HepG2 (cell line): Measurements from ENCODE around the gene KRTAP5-6. TPM values are rescaled to one million over a fixed set of nuclear protein-coding genes. Genes with fewer than 3 reads are reported as not detected.

ENCODE experiments used
- ATAC-seq: fragments of 200-7000 bp; cut with Tn5 transposase; 3 replicates; pipeline ENCODE4 v1.9.1; 2020; ENCODE audit warnings: mild to moderate bottlenecking, moderate library complexity
- BruUV-seq: library from RNA; stranded (reverse); fragments of 400-500 nt; replicated peaks from 2 replicates; lab custom pipeline; 2021; lab: Mats Ljungman, UMichigan
- CTCF ChIA-PET: fragments of 300-600 bp; formaldehyde crosslinking; extraction: SDS; loops from one replicate; lab custom pipeline; 2021; ENCODE audit warnings: low total read pairs, inconsistent platforms, low intra/inter-chr PET ratio; lab: Yijun Ruan, JAX
- POLR2A ChIA-PET: fragments of 350-600 bp; sonication (Branson Sonifier 250); formaldehyde crosslinking; loops from one replicate; lab custom pipeline; 2020; ENCODE audit warnings: antibody characterized with exemption, inconsistent platforms; lab: Yijun Ruan, JAX
- DNase-seq: peaks from one replicate; pipeline ENCODE4 v3.0.0-alpha.2; 2015; ENCODE audit warnings: low spot score
- FAIRE-seq: peaks from 3 replicates; lab custom pipeline; 2011; peaks lifted over from hg19 to GRCh38; lab: Jason Lieb, UNC
- H2AFZ ChIP-seq: one replicate; pipeline ENCODE4 v1.6.1; 2011; ENCODE audit warnings: low read length, inconsistent platforms
- H3K27ac ChIP-seq: fragments of 300-600 bp; 3 replicates; pipeline ENCODE4 v1.8.0; 2011; ENCODE audit warnings: mixed run types, mild to moderate bottlenecking, mixed read lengths, low read length, inconsistent platforms; ENCODE audit not compliant: insufficient read depth; ENCODE audit errors: extremely low read length
- H3K27me3 ChIP-seq, 2 experiments: fragments of 200-600 bp in 1 of 2; 2 replicates in 1 of 2; 3 replicates in 1 of 2; pipeline versions ENCODE4 v1.6.0 to v1.8.0; 2011; ENCODE audit warnings: low read length in 2 of 2, mild to moderate bottlenecking in 2 of 2, moderate library complexity in 2 of 2, inconsistent platforms in 1 of 2; ENCODE audit not compliant: insufficient read depth in 2 of 2, control insufficient read depth in 1 of 2
- H3K36me3 ChIP-seq, 2 experiments: fragments of 200-600 bp in 1 of 2; replicated peaks in 1 of 2; 2 replicates in 1 of 2; 3 replicates in 1 of 2; pipeline versions ENCODE4 v1.5.1 to v1.8.0; 2011; ENCODE audit warnings: low read length in 2 of 2, inconsistent platforms in 1 of 2; ENCODE audit not compliant: insufficient read depth in 2 of 2, control insufficient read depth in 1 of 2
- H3K4me1 ChIP-seq: 2 replicates; pipeline ENCODE4 v1.5.1; 2012; ENCODE audit warnings: low read length, inconsistent platforms; ENCODE audit not compliant: insufficient read depth
- H3K4me2 ChIP-seq: 2 replicates; pipeline ENCODE4 v1.6.0; 2011; ENCODE audit warnings: low read depth, low read length, inconsistent platforms
- H3K4me3 ChIP-seq, 3 experiments: fragments of 200-600 bp in 1 of 3; sonication (generic), shearing (Covaris generic) in 1 of 3; replicated peaks in 1 of 3; 2 replicates each; pipeline ENCODE4 v1.5.1; 2011 to 2016; ENCODE audit warnings: low read length in 3 of 3, inconsistent platforms in 2 of 3, low read depth in 2 of 3, mild to moderate bottlenecking in 2 of 3, control low read depth in 1 of 3, mixed read lengths in 1 of 3; ENCODE audit not compliant: insufficient read depth in 1 of 3
- H3K79me2 ChIP-seq: one replicate; pipeline ENCODE4 v1.6.1; 2011; ENCODE audit warnings: low read length, inconsistent platforms; ENCODE audit not compliant: insufficient read depth
- H3K9ac ChIP-seq: 2 replicates; pipeline ENCODE4 v1.6.0; 2011; ENCODE audit warnings: mild to moderate bottlenecking, low read depth, low read length, inconsistent platforms; ENCODE audit not compliant: insufficient read depth
- H3K9me3 ChIP-seq: 2 replicates; pipeline ENCODE4 v1.5.1; 2012; ENCODE audit warnings: mild to moderate bottlenecking, low read length
- H4K20me1 ChIP-seq: 2 replicates; pipeline ENCODE4 v1.6.0; 2011; ENCODE audit warnings: inconsistent platforms, mild to moderate bottlenecking, low read length, moderate library complexity; ENCODE audit not compliant: insufficient read depth
- CREB3 ChIP-seq: sonication (generic); formaldehyde crosslinking; IDR thresholded peaks from 2 replicates; pipeline ENCODE4 v1.5.0; 2020; ENCODE audit warnings: missing genetic modification reagents
- HNRNPL ChIP-seq: fragments of 200-400 bp; formaldehyde crosslinking; IDR thresholded peaks from 2 replicates; pipeline ENCODE4 v1.6.1; 2017; ENCODE audit warnings: mild to moderate bottlenecking, low read depth, low read length
- RAD21 ChIP-seq: fragments of 450-650 bp; formaldehyde crosslinking; IDR thresholded peaks from 2 replicates; pipeline ENCODE4 v1.5.0; 2020; ENCODE audit warnings: mild to moderate bottlenecking
- ZBTB26 ChIP-seq: IDR thresholded peaks from 2 replicates; pipeline ENCODE4 v1.6.1; 2016; ENCODE audit warnings: missing compliant biosample characterization, missing genetic modification reagents, borderline replicate concordance
- ZNF30 ChIP-seq: sonication (generic); formaldehyde crosslinking; IDR thresholded peaks from 2 replicates; pipeline ENCODE4 v1.5.0; 2020; ENCODE audit warnings: mild to moderate bottlenecking, missing genetic modification reagents
- ZNF7 ChIP-seq: IDR thresholded peaks from 2 replicates; pipeline ENCODE4 v1.6.1; 2016; ENCODE audit warnings: missing biosample characterization, missing genetic modification reagents
- WGBS: methylation state at CpG from one replicate; pipeline ENCODE4 v1.1.6; 2017; ENCODE audit warnings: low lambda C conversion rate; 5-methylcytosine and 5-hydroxymethylcytosine counted together
- in situ Hi-C: cut with HindIII; loops from 2 replicates; pipeline ENCODE4 v1.10.0; 2017; ENCODE audit warnings: low pct_unique_long_range_greater_than_20kb; ENCODE audit not compliant: extremely low pct_ligation_motif_present
- intact Hi-C: fragments of 100-400 bp; cut with micrococcal nuclease; formaldehyde crosslinking; loops from one replicate; pipeline ENCODE4 v1.10.0; 2022; ENCODE audit not compliant: unreplicated experiment
- polyA plus RNA-seq, 8 experiments: library from polyadenylated mRNA; depleted of rRNA in 3 of 8; stranded (reverse) in 7 of 8; unstranded in 1 of 8; fragments of >200 nt; fragmentation: Illumina TruSeq in 4 of 8; extraction: Trizol in 4 of 8; gene quantifications; 2 replicates each; pipeline versions ENCODE4 v1.2.1 to v1.2.3, GENCODE V29; 2011 to 2016; ENCODE audit warnings: low read depth in 4 of 8, missing spikeins in 1 of 8, mixed read lengths in 1 of 8; ENCODE audit not compliant: insufficient read depth in 1 of 8
- total RNA-seq, 5 experiments: library from RNA; depleted of rRNA; stranded (reverse); fragments of >200 nt; fragmentation: Illumina TruSeq; extraction: Trizol; gene quantifications; 2 replicates each; pipeline ENCODE4 v1.2.3, GENCODE V29; 2016; ENCODE audit warnings: low read depth in 1 of 5

Gene KRTAP5-6
- total and polyA plus RNA-seq, 2 of the 13 experiments (the other 11 are each of a cell fraction or from before 2014, with no cell fraction given): not detected

GRCh38 chr11:1667121-1667850, 29.7 kb upstream of the KRTAP5-6 start:
- POLR2A ChIA-PET: no interaction called here
- Histone ChIP-seq H3K9me3 (no peaks in the 10 kb centered on the region), H3K36me3 (no peaks in the 10 kb centered on the region), H3K9ac (no peak overlapping the region), H3K4me2 (no peak overlapping the region)
- no peak for ATAC-seq
- in situ Hi-C loops: no loop called here
- no peak for TF ChIP-seq ZBTB26
- TF ChIP-seq HNRNPL: 0 out of 2 replicates have a peak, but pooled peaks have one; percentile 57
- TF ChIP-seq ZNF30 (CRISPR knock-in tag): no peak
- no peak for TF ChIP-seq RAD21 (CRISPR knock-in tag)
- TF ChIP-seq CREB3 (CRISPR knock-in tag): no peak
- TF ChIP-seq, all 625 proteins: peak for 1
- Histone ChIP-seq H2AFZ (no peak overlapping the region), H3K27me3 (no peaks in the 10 kb centered on the region), H3K79me2 (no peaks in the 10 kb centered on the region), H3K27ac (peak overlapping the region; percentile 30), H3K4me1 (peaks cover 48% of the 10 kb centered on the region), H3K4me3 (no peak overlapping the region), H4K20me1 (no peaks in the 10 kb centered on the region)
- DNase-seq (no peak), FAIRE-seq (no peak)
- CTCF ChIA-PET: no interaction called here
- intact Hi-C loops: no loop called here
- WGBS: 95% methylated on average over 12 of the region's 24 CpGs
- no TSS peak for BruUV-seq

GRCh38 chr11:1667906-1668305, 29.1 kb upstream of the KRTAP5-6 start:
- DNase-seq (no peak), ATAC-seq (no peak), FAIRE-seq (no peak)
- ChIA-PET CTCF (no interaction called here), POLR2A (no interaction called here)
- Histone ChIP-seq H2AFZ (no peak overlapping the region), H3K9ac (no peak overlapping the region), H4K20me1 (no peaks in the 10 kb centered on the region), H3K4me1 (peaks cover 48% of the 10 kb centered on the region), H3K27ac (peak overlapping the region; percentile 30), H3K36me3 (no peaks in the 10 kb centered on the region), H3K4me3 (no peak overlapping the region), H3K79me2 (no peaks in the 10 kb centered on the region), H3K9me3 (no peaks in the 10 kb centered on the region), H3K4me2 (no peak overlapping the region), H3K27me3 (no peaks in the 10 kb centered on the region)
- BruUV-seq: no TSS peak
- 83% methylated on average over 16 of the region's 16 CpGs for WGBS
- in situ Hi-C loops (no loop called here), intact Hi-C loops (no loop called here)
- TF ChIP-seq ZNF7 (CRISPR knock-in tag): no peak
